Smooth muscle cell (in vitro differentiated cells): ENCODE measurements around the gene MRTO4. TPM values are rescaled to one million over a fixed set of nuclear protein-coding genes. Genes with fewer than 3 reads are reported as not detected.
"Not testable (repeated sequence)": the region's sequence is repeated elsewhere in the genome, so short reads cannot be mapped to it uniquely, and the experiment has no call there.

Experiments
- DNase-seq: peaks from one replicate; lab custom pipeline; 2025; ENCODE audit not compliant: unreplicated experiment; lab: John Stamatoyannopoulos, UW
- H2AFZ ChIP-seq: fragments of 200-600 bp; sonication (generic); 2 replicates; pipeline ENCODE4 v1.6.0; 2016; ENCODE audit warnings: antibody characterized with exemption, low read depth, mild to moderate bottlenecking
- H3F3A ChIP-seq: fragments of 200-600 bp; sonication (generic); 2 replicates; pipeline ENCODE4 v1.6.0; 2017; ENCODE audit warnings: antibody characterized with exemption, low read depth
- H3K27ac ChIP-seq: fragments of 200-600 bp; sonication (generic); 2 replicates; pipeline ENCODE4 v1.5.1; 2016; ENCODE audit warnings: low read depth, mild to moderate bottlenecking
- H3K27me3 ChIP-seq: fragments of 200-600 bp; sonication (generic); 2 replicates; pipeline ENCODE4 v1.6.1; 2016; ENCODE audit warnings: low read depth, mild to moderate bottlenecking
- H3K36me3 ChIP-seq: fragments of 200-600 bp; sonication (generic); 2 replicates; pipeline ENCODE4 v1.5.1; 2016; ENCODE audit warnings: low read depth
- H3K4me1 ChIP-seq: fragments of 200-600 bp; sonication (generic); 2 replicates; pipeline ENCODE4 v1.5.1; 2016; ENCODE audit warnings: low read depth
- H3K4me2 ChIP-seq: fragments of 200-600 bp; sonication (generic); 2 replicates; pipeline ENCODE4 v1.6.0; 2016; ENCODE audit warnings: mild to moderate bottlenecking
- H3K4me3 ChIP-seq: fragments of 200-600 bp; sonication (generic); 2 replicates; pipeline ENCODE4 v1.5.1; 2016; ENCODE audit warnings: mild to moderate bottlenecking
- H3K79me2 ChIP-seq: fragments of 200-600 bp; sonication (generic); 2 replicates; pipeline ENCODE4 v1.6.0; 2016; ENCODE audit warnings: low read depth, mild to moderate bottlenecking
- H3K9ac ChIP-seq: fragments of 200-600 bp; sonication (generic); 2 replicates; pipeline ENCODE4 v1.6.0; 2016; ENCODE audit warnings: low read depth
- H3K9me3 ChIP-seq: fragments of 200-600 bp; sonication (generic); replicated peaks from 2 replicates; pipeline ENCODE4 v1.5.1; 2016; ENCODE audit warnings: low read depth
- H4K20me1 ChIP-seq: fragments of 200-600 bp; sonication (generic); 2 replicates; pipeline ENCODE4 v1.6.0; 2016; ENCODE audit warnings: low read depth
- CTCF ChIP-seq: fragments of 200-600 bp; sonication (generic); IDR thresholded peaks from 2 replicates; pipeline ENCODE4 v1.5.1; 2017; ENCODE audit warnings: borderline replicate concordance, mild to moderate bottlenecking, antibody characterized with exemption; ENCODE audit not compliant: insufficient read depth, poor library complexity, severe bottlenecking
- WGBS: methylation state at CpG from one replicate; pipeline ENCODE4 v1.1.7; 2016; ENCODE audit warnings: low lambda C conversion rate; 5-methylcytosine and 5-hydroxymethylcytosine counted together
- polyA plus RNA-seq: library from polyadenylated mRNA; unstranded; fragments of >200 nt; fragmentation: Nextera tagmentation; extraction: Ambion mirVana; gene quantifications from 2 replicates; pipeline ENCODE4 v1.2.1, GENCODE V29; 2016
- total RNA-seq: library from RNA; depleted of rRNA; stranded (reverse); fragments of >200 nt; gene quantifications from 2 replicates; pipeline ENCODE4 v1.2.3, GENCODE V29; 2014

The MRTO4 gene
- total and polyA plus RNA-seq, 2 experiments from 2014 or later: 16.8 to 25.1 TPM

GRCh38 chr1:19262047-19262446, 10.4 kb downstream of the MRTO4 start:
- no peak for DNase-seq
- no peaks in the 10 kb centered on the region for H3K4me1 ChIP-seq
- H4K20me1 ChIP-seq: no peaks in the 10 kb centered on the region
- 89% methylated on average over 5 of the region's 5 CpGs for WGBS
- no peaks in the 10 kb centered on the region for H3K36me3 ChIP-seq
- no peaks in the 10 kb centered on the region for H3K27me3 ChIP-seq
- H2AFZ ChIP-seq: no peak overlapping the region
- H3F3A ChIP-seq: no peaks in the 10 kb centered on the region
- H3K9ac ChIP-seq: no peak overlapping the region
- no peak overlapping the region for H3K27ac ChIP-seq
- no peaks in the 10 kb centered on the region for H3K79me2 ChIP-seq
- no peaks in the 10 kb centered on the region for H3K9me3 ChIP-seq
- no peak overlapping the region for H3K4me3 ChIP-seq
- no peak for TF ChIP-seq CTCF
- no peak overlapping the region for H3K4me2 ChIP-seq

GRCh38 chr1:19262744-19263143, 11.1 kb downstream of the MRTO4 start:
- Histone ChIP-seq H2AFZ (no peak overlapping the region), H3K9ac (no peak overlapping the region), H3K4me1 (no peaks in the 10 kb centered on the region), H4K20me1 (no peaks in the 10 kb centered on the region), H3K27me3 (no peaks in the 10 kb centered on the region), H3K9me3 (no peaks in the 10 kb centered on the region), H3K27ac (no peak overlapping the region), H3K79me2 (no peaks in the 10 kb centered on the region), H3K36me3 (no peaks in the 10 kb centered on the region), H3K4me2 (no peak overlapping the region), H3F3A (no peaks in the 10 kb centered on the region), H3K4me3 (no peak overlapping the region)
- no peak for TF ChIP-seq CTCF
- 93% methylated on average over 5 of the region's 5 CpGs for WGBS
- DNase-seq: no peak

- Histone ChIP-seq H3F3A (no peaks in the 10 kb centered on the region), H3K79me2 (no peaks in the 10 kb centered on the region), H3K9ac (no peak overlapping the region), H3K4me1 (no peaks in the 10 kb centered on the region), H2AFZ (no peak overlapping the region), H4K20me1 (no peaks in the 10 kb centered on the region), H3K27me3 (no peaks in the 10 kb centered on the region), H3K4me3 (no peak overlapping the region), H3K9me3 (no peaks in the 10 kb centered on the region), H3K27ac (no peak overlapping the region), H3K4me2 (no peak overlapping the region), H3K36me3 (no peaks in the 10 kb centered on the region)
- 84% methylated on average over 11 of the region's 11 CpGs for WGBS
- TF ChIP-seq CTCF: no peak
- no peak for DNase-seq
Measured at GRCh38 chr1:19268445-19268844, 16.8 kb downstream of the MRTO4 start.

- H3K36me3 ChIP-seq, H3K4me3 ChIP-seq, H3K9me3 ChIP-seq, H3K9ac ChIP-seq, H3K4me2 ChIP-seq, H4K20me1 ChIP-seq, DNase-seq, H3F3A ChIP-seq, H2AFZ ChIP-seq, H3K4me1 ChIP-seq, H3K27ac ChIP-seq, H3K79me2 ChIP-seq, H3K27me3 ChIP-seq: not testable (repeated sequence)
- WGBS: 71% methylated on average over 8 of the region's 9 CpGs
Measured at GRCh38 chr1:19269427-19270342, 18.1 kb downstream of the MRTO4 start.

GRCh38 chr1:19270343-19270730, 18.7 kb downstream of the MRTO4 start:
- not testable (repeated sequence) for H2AFZ ChIP-seq, H3K9ac ChIP-seq, H3K79me2 ChIP-seq, H3K4me1 ChIP-seq, H3K4me2 ChIP-seq, H4K20me1 ChIP-seq, H3F3A ChIP-seq, H3K27me3 ChIP-seq, H3K36me3 ChIP-seq, H3K4me3 ChIP-seq, H3K27ac ChIP-seq, DNase-seq, H3K9me3 ChIP-seq
- WGBS: 87% methylated on average over 6 of the region's 6 CpGs
